Endothelial cell of umbilical vein (primary cell): ENCODE measurements around the gene TGFBR2. TPM values are rescaled to one million over a fixed set of nuclear protein-coding genes. Genes with fewer than 3 reads are reported as not detected.
A peak's percentile ranks its signal among the peaks of the same experiment; 100 is the strongest.

Source experiments
- BruUV-seq: library from RNA; stranded (reverse); fragments of 400-500 nt; replicated peaks from 2 replicates; lab custom pipeline; 2021; lab: Mats Ljungman, UMichigan
- CTCF ChIA-PET: fragments of 300-600, 350-600 bp; sonication (Branson Sonifier 250); formaldehyde crosslinking; loops from one replicate; lab custom pipeline; 2021; ENCODE audit warnings: antibody characterized with exemption, inconsistent platforms; lab: Charles Lee
- POLR2A ChIA-PET: fragments of 300-600, 350-600 bp; sonication (Branson Sonifier 250); formaldehyde crosslinking; loops from one replicate; lab custom pipeline; 2021; ENCODE audit warnings: antibody characterized with exemption, inconsistent platforms; lab: Charles Lee
- DNase-seq: peaks from one replicate; pipeline ENCODE4 v3.0.0-alpha.2; 2011; ENCODE audit warnings: low read depth, low spot score
- FAIRE-seq: peaks from 2 replicates; lab custom pipeline; 2011; peaks lifted over from hg19 to GRCh38; lab: Jason Lieb, UNC
- H2AFZ ChIP-seq: 2 replicates; pipeline ENCODE4 v1.6.0; 2012; ENCODE audit warnings: low read depth, low read length, control low read depth, inconsistent platforms
- H3K27ac ChIP-seq: 2 replicates; pipeline ENCODE4 v1.5.1; 2011; ENCODE audit warnings: low read depth, mild to moderate bottlenecking, control low read depth, low read length, moderate library complexity; ENCODE audit not compliant: insufficient read depth
- H3K27me3 ChIP-seq, 2 experiments: 2 replicates each; pipeline versions ENCODE4 v1.6.0 to v1.6.1; 2011; ENCODE audit warnings: low read length in 2 of 2, mixed read lengths in 1 of 2; ENCODE audit not compliant: control insufficient read depth in 2 of 2, insufficient read depth in 2 of 2
- H3K36me3 ChIP-seq, 2 experiments: 2 replicates in 1 of 2; 3 replicates in 1 of 2; pipeline ENCODE4 v1.5.1; 2011; ENCODE audit warnings: low read length in 2 of 2, mild to moderate bottlenecking in 1 of 2, moderate library complexity in 1 of 2; ENCODE audit not compliant: control insufficient read depth in 2 of 2, insufficient read depth in 2 of 2; ENCODE audit errors: extremely low read depth in 1 of 2
- H3K4me1 ChIP-seq: 3 replicates; pipeline ENCODE4 v1.5.1; 2011; ENCODE audit warnings: mild to moderate bottlenecking, low read length; ENCODE audit not compliant: control insufficient read depth, insufficient read depth; ENCODE audit errors: extremely low read depth
- H3K4me2 ChIP-seq: 2 replicates; pipeline ENCODE4 v1.6.1; 2011; ENCODE audit warnings: low read length, control low read depth, mixed read lengths; ENCODE audit not compliant: insufficient read depth
- H3K4me3 ChIP-seq, 3 experiments: fragments of 200-600 bp in 1 of 3; sonication (generic), shearing (Covaris generic) in 1 of 3; replicated peaks in 1 of 3; 2 replicates each; pipeline ENCODE4 v1.5.1; 2011 to 2016; ENCODE audit warnings: control low read depth in 3 of 3, low read length in 3 of 3, mild to moderate bottlenecking in 2 of 3, inconsistent platforms in 1 of 3, low read depth in 1 of 3, moderate library complexity in 1 of 3; ENCODE audit not compliant: insufficient read depth in 1 of 3
- H3K79me2 ChIP-seq: 2 replicates; pipeline ENCODE4 v1.6.0; 2012; ENCODE audit warnings: low read length, inconsistent platforms; ENCODE audit not compliant: control insufficient read depth, insufficient read depth
- H3K9ac ChIP-seq: replicated peaks from 2 replicates; pipeline ENCODE3; 2011; ENCODE audit warnings: low read length, control low read depth; ENCODE audit not compliant: insufficient read depth; ENCODE audit errors: extremely low read depth
- H3K9me1 ChIP-seq: replicated peaks from 3 replicates; pipeline ENCODE4 v1.6.0; 2011; ENCODE audit warnings: mild to moderate bottlenecking, low read length; ENCODE audit not compliant: control insufficient read depth, insufficient read depth; ENCODE audit errors: extremely low read depth
- H3K9me3 ChIP-seq: replicated peaks from 2 replicates; pipeline ENCODE4 v1.5.1; 2012; ENCODE audit warnings: low read length, inconsistent platforms; ENCODE audit not compliant: control insufficient read depth, insufficient read depth
- H4K20me1 ChIP-seq: replicated peaks from 2 replicates; pipeline ENCODE3; 2011; ENCODE audit warnings: mild to moderate bottlenecking, low read length; ENCODE audit not compliant: control insufficient read depth, insufficient read depth; ENCODE audit errors: extremely low read depth
- CTCF ChIP-seq, 2 donors: IDR thresholded peaks; 1 replicate in 1 of 2; 2 replicates in 1 of 2; pipeline ENCODE4 v1.5.1; 2011; ENCODE audit warnings: low read length in 2 of 2, mild to moderate bottlenecking in 2 of 2, moderate library complexity in 2 of 2, control low read depth in 1 of 2, inconsistent platforms in 1 of 2, low read depth in 1 of 2; ENCODE audit not compliant: insufficient read depth in 1 of 2; ENCODE audit errors: extremely low read depth in 1 of 2
- EZH2 ChIP-seq: IDR thresholded peaks from 2 replicates; pipeline ENCODE4 v1.6.1; 2012; ENCODE audit warnings: borderline replicate concordance, low read depth, mild to moderate bottlenecking, moderate library complexity, low read length, inconsistent platforms; ENCODE audit not compliant: severe bottlenecking
- FOS ChIP-seq: IDR thresholded peaks from 2 replicates; pipeline ENCODE4 v1.6.1; 2011; ENCODE audit warnings: mild to moderate bottlenecking, low read length, moderate library complexity, borderline replicate concordance; ENCODE audit not compliant: insufficient read depth
- GATA2 ChIP-seq: IDR thresholded peaks from 2 replicates; pipeline ENCODE4 v1.7.0; 2011; ENCODE audit warnings: low read depth, mild to moderate bottlenecking, moderate library complexity, mixed read lengths, low read length; ENCODE audit not compliant: insufficient read length, insufficient read depth
- POLR2A ChIP-seq: IDR thresholded peaks from 2 replicates; pipeline ENCODE4 v1.6.1; 2012; ENCODE audit warnings: low read depth, mild to moderate bottlenecking, control low read depth, low read length
- POLR2AphosphoS5 ChIP-seq: IDR thresholded peaks from 2 replicates; pipeline ENCODE4 v1.6.1; 2012; ENCODE audit warnings: low read depth, mild to moderate bottlenecking, control low read depth, low read length, moderate library complexity; ENCODE audit not compliant: insufficient read depth
- dilution Hi-C: fragments of 300-500 bp; cut with MboI; formaldehyde crosslinking; loops from one replicate; pipeline ENCODE4 v1.15.0; 2019; ENCODE audit warnings: low sequenced_read_pairs; ENCODE audit not compliant: extremely low pct_ligation_motif_present
- intact Hi-C: fragments of 100-400 bp; cut with micrococcal nuclease; formaldehyde crosslinking; loops from one replicate; pipeline ENCODE4 v1.10.0; 2022
- polyA plus RNA-seq, 4 experiments: library from polyadenylated mRNA; depleted of rRNA in 3 of 4; stranded (reverse) in 3 of 4; unstranded in 1 of 4; fragments of >200 nt; gene quantifications; 2 replicates each; pipeline versions ENCODE4 v1.2.1 to v1.2.3, GENCODE V29; 2011 to 2012; ENCODE audit warnings: missing spikeins in 1 of 4
- total RNA-seq: library from RNA; stranded (reverse); gene quantifications from 2 replicates; pipeline ENCODE4 v1.2.3, GENCODE V29; 2021

Gene TGFBR2
- total and polyA plus RNA-seq, 2 donors (not counting 3 experiments of a cell fraction or from before 2014, with no cell fraction given) = 227 to 250 TPM

- no peaks in the 10 kb centered on the region for H3K9me1 ChIP-seq
- no TSS peak for BruUV-seq
- H3K4me3 ChIP-seq = no peak overlapping the region
- H3K79me2 ChIP-seq = peaks cover 4% of the 10 kb centered on the region
- no peaks in the 10 kb centered on the region for H3K9me3 ChIP-seq
- no peak overlapping the region for H2AFZ ChIP-seq
- no peak for FAIRE-seq
- H3K9ac ChIP-seq = no peak overlapping the region
- CTCF ChIA-PET = interaction anchor here (1.7 to 5.0 kb wide), 3 partner anchors 29 to 652 kb away, joined by 7 to 56 read pairs (median 14); no protein-coding TSS in a partner anchor
- H4K20me1 ChIP-seq = no peaks in the 10 kb centered on the region
- no peaks in the 10 kb centered on the region for H3K27me3 ChIP-seq
- POLR2A ChIA-PET = no interaction called here
- no peak for TF ChIP-seq GATA2
- peak; percentile 45 for TF ChIP-seq POLR2A
- TF ChIP-seq FOS = no peak
- no peak for TF ChIP-seq EZH2
- intact Hi-C loops (no loop called here), dilution Hi-C loops (no loop called here)
- H3K36me3 ChIP-seq = peaks cover 31 to 56% of the 10 kb centered on the region in 2 experiments
- H3K4me2 ChIP-seq = no peak overlapping the region
- H3K4me1 ChIP-seq = peaks cover 26% of the 10 kb centered on the region
- no peak for DNase-seq
- no peak overlapping the region for H3K27ac ChIP-seq
Observed at GRCh38 chr3:30695302-30696061, 89.1 kb downstream of the TGFBR2 start.

GRCh38 chr3:30696403-30696819 lies 90.0 kb downstream of the TGFBR2 start:
- Histone ChIP-seq H3K9me3 (no peaks in the 10 kb centered on the region), H3K27ac (no peak overlapping the region), H2AFZ (no peak overlapping the region), H3K4me3 (no peak overlapping the region), H3K79me2 (peaks cover 2% of the 10 kb centered on the region), H3K9ac (no peak overlapping the region), H3K4me2 (no peak overlapping the region), H4K20me1 (no peaks in the 10 kb centered on the region), H3K9me1 (no peaks in the 10 kb centered on the region), H3K36me3 (peaks cover 26 to 50% of the 10 kb centered on the region in 2 experiments), H3K27me3 (no peaks in the 10 kb centered on the region), H3K4me1 (peaks cover 17% of the 10 kb centered on the region)
- FAIRE-seq = no peak
- no TSS peak for BruUV-seq
- ChIA-PET CTCF (interaction anchor here (1.7 to 5.0 kb wide), 2 partner anchors 498 to 653 kb away, joined by 7 to 56 read pairs; no protein-coding TSS in a partner anchor), POLR2A (no interaction called here)
- intact Hi-C loops = no loop called here
- DNase-seq = no peak
- dilution Hi-C loops = no loop called here
- no peak for TF ChIP-seq CTCF (IDR thresholded peaks at IDR 0.05; ENCODE audit: extremely low read depth in 1 of 2, insufficient read depth in 1 of 2, low read depth in 1 of 2, low read length in 2 of 2)
- peak; percentile 56 for TF ChIP-seq POLR2AphosphoS5
- peak; percentile 60 for TF ChIP-seq POLR2A
